GM23248 (cell line): ENCODE measurements around the gene TIGD7.

Source experiments
- EZH2 ChIP-seq: fragments of 200-600 bp; sonication (generic); IDR thresholded peaks from 2 replicates; pipeline ENCODE4 v1.6.1; 2018; ENCODE audit warnings: antibody characterized with exemption, mild to moderate bottlenecking; ENCODE audit not compliant: insufficient read depth, poor library complexity, severe bottlenecking
- EZH2phosphoT487 ChIP-seq: fragments of 200-600 bp; sonication (generic); IDR thresholded peaks from 2 replicates; pipeline ENCODE4 v1.6.1; 2018; ENCODE audit warnings: antibody characterized with exemption, moderate library complexity, mild to moderate bottlenecking, low read depth; ENCODE audit not compliant: insufficient read depth

DNA sequence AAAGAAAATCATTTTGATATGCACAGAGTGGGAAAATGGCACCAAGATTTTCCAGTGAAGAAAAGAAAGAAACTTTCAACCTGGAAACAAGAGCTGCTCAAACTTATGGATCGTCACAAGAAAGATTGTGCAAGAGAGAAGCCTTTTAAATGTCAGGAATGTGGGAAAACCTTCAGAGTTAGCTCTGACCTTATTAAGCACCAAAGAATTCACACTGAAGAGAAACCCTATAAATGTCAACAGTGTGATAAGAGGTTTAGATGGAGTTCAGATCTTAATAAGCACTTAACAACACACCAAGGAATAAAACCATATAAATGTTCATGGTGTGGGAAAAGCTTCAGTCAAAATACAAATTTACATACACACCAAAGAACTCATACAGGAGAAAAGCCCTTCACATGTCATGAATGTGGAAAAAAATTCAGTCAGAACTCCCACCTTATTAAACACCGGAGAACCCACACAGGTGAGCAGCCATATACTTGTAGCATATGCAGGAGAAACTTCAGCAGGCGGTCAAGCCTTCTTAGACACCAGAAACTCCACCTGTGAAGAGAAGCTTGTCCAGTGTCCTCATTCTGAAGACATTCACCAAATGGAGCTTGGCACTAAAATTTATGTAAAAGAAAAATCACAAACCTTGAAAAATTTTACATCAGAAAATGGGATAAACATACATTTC lies 12.2 kb upstream of the TIGD7 start:
- TF ChIP-seq EZH2phosphoT487 = no peak
- TF ChIP-seq EZH2 = no peak
